ENCODE data around the gene IDH3B. TPM values are rescaled to one million over a fixed set of nuclear protein-coding genes. Genes with fewer than 3 reads are reported as not detected.
A peak's percentile ranks its signal among the peaks of the same experiment; 100 is the strongest.

The IDH3B gene
- total RNA-seq, 1 donor from 2014 or later, result 71.0 TPM

DNA sequence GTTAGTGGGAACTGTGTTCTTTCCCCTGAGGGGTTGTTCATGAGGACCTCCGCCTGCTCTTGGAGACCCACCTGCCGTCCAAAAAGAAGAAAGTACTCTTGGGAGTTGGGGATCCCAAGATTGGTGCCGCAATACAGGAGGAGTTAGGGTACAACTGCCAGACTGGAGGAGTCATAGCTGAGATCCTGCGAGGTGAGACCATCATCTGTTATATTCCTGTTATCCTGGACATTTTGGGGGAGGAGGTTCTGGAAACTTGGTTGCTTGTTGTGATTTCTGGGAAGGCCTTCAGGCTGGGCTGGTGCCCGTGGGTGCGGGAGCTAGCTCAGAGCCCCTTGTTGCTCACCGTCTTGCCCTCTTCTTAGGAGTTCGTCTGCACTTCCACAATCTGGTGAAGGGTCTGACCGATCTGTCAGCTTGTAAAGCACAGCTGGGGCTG is 9.6 kb downstream of the IDH3B start:
- intact Hi-C loops (cut with DNase I), result loop anchor here (10.0 kb wide), 1 partner anchor 120 kb away; the partner anchor contains the start of gene TMC2

DNA sequence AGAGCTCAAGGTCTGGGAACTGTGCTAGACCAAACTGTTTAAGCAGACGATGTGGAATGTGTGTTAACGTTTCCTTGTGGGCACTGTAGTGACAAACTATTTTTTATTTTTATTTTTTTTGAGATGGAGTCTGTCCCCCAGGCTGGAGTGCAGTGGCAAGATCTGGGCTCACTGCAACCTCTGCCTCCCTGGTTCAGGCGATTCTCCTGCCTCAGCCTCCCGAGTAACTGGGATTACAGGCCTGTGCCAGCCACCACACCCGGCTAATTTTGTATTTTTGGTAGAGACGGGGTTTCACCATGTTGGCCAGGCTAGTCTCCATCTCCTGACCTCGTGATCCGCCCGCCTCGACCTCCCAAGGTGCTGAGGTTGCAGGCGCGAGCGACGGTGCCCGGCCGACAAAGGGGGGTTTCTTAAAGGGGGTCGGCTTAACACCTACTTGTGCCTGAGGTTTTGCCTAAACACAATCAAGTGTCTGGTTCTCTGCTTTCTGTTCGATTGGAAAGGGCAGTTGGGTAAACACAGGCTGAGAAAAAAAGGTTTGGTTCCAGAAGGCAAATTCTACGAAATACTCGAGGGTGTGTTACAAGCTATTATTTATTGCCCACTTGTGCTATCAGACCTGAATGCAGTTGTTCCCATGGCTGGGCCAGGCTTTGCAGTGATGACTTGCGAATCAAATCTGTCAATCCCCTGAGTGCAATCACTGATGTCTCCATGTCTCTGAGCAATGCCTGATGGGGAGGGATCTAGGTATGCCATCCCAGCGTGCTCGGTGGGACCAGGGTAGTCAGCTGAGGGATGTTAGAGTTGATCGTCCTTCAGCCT is 10.2 kb downstream of the IDH3B start:
- Histone ChIP-seq H3K4me3 (peak overlapping the region; percentile 54 to 91), H3K9me3 (no peaks in the 10 kb centered on the region), H3K4me1 (peaks cover 28% of the 10 kb centered on the region), H3K36me3 (peaks cover 3 to 47% of the 10 kb centered on the region in 2 donors), H3K27ac (peak overlapping the region; percentile 89), H3K27me3 (no peaks in the 10 kb centered on the region)
- intact Hi-C loops (cut with DNase I), result loop anchor here (10.0 kb wide), 1 partner anchor 119 kb away; the partner anchor contains the start of gene TMC2
- TF ChIP-seq, protein P1, sequence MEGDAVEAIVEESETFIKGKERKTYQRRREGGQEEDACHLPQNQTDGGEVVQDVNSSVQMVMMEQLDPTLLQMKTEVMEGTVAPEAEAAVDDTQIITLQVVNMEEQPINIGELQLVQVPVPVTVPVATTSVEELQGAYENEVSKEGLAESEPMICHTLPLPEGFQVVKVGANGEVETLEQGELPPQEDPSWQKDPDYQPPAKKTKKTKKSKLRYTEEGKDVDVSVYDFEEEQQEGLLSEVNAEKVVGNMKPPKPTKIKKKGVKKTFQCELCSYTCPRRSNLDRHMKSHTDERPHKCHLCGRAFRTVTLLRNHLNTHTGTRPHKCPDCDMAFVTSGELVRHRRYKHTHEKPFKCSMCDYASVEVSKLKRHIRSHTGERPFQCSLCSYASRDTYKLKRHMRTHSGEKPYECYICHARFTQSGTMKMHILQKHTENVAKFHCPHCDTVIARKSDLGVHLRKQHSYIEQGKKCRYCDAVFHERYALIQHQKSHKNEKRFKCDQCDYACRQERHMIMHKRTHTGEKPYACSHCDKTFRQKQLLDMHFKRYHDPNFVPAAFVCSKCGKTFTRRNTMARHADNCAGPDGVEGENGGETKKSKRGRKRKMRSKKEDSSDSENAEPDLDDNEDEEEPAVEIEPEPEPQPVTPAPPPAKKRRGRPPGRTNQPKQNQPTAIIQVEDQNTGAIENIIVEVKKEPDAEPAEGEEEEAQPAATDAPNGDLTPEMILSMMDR (IDR thresholded peaks at IDR 0.05), result no peak
- TF ChIP-seq POLR2AphosphoS5 (IDR thresholded peaks at IDR 0.05; ENCODE audit: insufficient read depth in 1 of 2, low read depth in 1 of 2) (no peak), POLR2A (IDR thresholded peaks at IDR 0.05) (no peak)
- DNase-seq (ENCODE audit: extremely low spot score in 2 of 2), result no peak

More for the DNA sequence above, 9.6 kb downstream of the IDH3B start:
- Histone ChIP-seq H3K27ac (no peak overlapping the region), H3K36me3 (peaks cover 3 to 52% of the 10 kb centered on the region in 2 donors), H3K27me3 (no peaks in the 10 kb centered on the region), H3K4me1 (peaks cover 28% of the 10 kb centered on the region), H3K4me3 (no peak overlapping the region), H3K9me3 (no peaks in the 10 kb centered on the region)
- DNase-seq (ENCODE audit: extremely low spot score in 2 of 2), result no peak
- TF ChIP-seq POLR2A (IDR thresholded peaks at IDR 0.05) (no peak), POLR2AphosphoS5 (IDR thresholded peaks at IDR 0.05; ENCODE audit: insufficient read depth in 1 of 2, low read depth in 1 of 2) (no peak)
- TF ChIP-seq, protein P1 (IDR thresholded peaks at IDR 0.05), result no peak

DNA sequence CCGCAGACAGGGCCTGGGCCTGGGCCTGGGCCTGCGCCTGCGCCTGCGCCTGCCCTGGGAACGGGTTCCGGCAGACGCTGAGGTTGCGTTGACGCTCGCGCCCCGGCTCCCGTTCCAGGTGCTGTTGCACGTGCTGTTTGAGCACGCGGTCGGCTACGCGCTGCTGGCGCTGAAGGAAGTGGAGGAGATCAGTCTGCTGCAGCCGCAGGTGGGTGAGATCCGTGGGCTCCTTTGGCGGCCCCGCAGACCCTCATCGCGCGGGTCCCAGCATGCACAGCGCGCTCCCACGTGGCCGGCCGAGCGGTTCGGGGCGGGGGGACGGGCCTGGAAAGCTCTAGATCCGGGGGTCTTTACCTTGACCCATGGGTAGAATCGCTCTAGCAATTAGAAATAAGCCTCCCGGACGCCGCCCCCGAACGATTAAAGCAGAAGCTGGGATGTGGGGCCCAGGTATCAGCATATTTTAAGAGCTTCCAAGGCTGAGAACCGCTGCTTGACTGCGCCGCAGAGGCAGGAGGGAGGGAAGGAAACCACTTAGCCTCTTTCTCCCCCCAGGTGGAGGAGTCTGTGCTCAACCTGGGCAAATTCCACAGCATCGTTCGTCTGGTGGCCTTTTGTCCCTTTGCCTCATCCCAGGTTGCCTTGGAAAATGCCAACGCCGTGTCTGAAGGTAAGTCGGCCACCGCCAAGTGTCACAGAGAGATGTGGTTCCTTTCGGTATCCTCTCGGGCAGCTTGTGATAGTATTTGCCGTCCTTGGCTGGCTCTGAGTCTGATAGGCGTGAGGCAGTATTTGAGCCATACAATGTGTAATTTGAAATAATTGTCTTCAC is 11.1 kb downstream of the IDH3B start:
- Histone ChIP-seq H3K9me3 (no peaks in the 10 kb centered on the region), H3K4me3 (peak overlapping the region; percentile 54 to 91), H3K4me1 (peaks cover 28% of the 10 kb centered on the region), H3K27me3 (no peaks in the 10 kb centered on the region), H3K27ac (peak overlapping the region; percentile 89), H3K36me3 (peaks cover 3 to 39% of the 10 kb centered on the region in 2 donors)
- intact Hi-C loops (cut with DNase I), result loop anchor here (10.0 kb wide), 1 partner anchor 118 kb away; the partner anchor contains the start of gene TMC2
- TF ChIP-seq, protein P1 (IDR thresholded peaks at IDR 0.05), result no peak
- no peak for TF ChIP-seq POLR2A (IDR thresholded peaks at IDR 0.05)
- peak in 1 of 2 donors; percentile 27 for TF ChIP-seq POLR2AphosphoS5 (IDR thresholded peaks at IDR 0.05; ENCODE audit: insufficient read depth in 1 of 2, low read depth in 1 of 2)
- no peak for DNase-seq (ENCODE audit: extremely low spot score in 2 of 2)

DNA sequence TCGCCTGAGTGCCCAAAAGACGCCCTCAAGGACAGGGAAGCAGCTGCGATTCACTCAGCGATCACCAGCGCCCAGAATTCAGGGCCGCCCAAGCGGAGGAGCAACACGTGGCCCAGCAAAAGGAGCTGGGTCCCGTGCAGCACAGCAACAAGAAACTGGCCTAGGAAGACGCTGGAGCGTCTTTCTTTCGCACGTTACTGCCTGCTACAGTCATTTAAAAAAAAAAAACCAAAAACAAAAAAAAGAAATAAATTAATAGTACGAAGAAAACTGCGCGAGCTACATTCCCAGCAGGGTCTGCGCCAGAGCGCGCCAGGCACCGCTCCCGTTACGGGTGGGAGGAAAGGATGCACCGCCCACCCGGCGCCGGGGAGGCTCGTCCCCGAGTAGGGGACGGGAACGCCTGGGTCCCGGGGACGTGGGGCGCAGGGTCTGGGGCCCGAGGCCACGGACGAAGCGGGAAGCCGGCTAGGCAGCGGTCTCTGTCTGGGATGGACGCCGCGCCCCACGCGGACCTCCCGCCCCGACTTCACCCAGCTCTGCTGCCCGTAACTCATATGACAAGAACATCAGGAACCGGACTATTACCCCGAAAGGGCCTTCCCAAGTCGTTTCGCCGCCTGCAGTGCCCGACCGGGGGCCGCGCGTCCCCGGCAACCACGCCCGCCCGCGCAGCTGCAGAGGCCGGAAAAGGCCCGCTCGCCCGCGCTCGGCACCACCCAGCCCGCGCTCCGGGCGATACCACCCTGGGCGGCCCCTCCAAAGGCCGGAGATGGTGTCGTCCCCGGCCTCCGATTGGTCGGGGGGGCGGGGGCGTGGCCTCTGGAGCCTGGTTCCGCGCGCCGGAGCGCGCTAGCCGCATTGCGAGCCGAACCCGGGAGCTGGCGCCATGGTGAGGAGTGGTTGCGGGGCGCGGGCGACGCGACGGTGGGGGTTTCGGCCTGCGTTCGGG is 12.0 kb downstream of the IDH3B start, which contains the start of gene NOP56:
NOP56 (plus strand) TSS at position 861 of the 952 bp plus-strand sequence; CDS start at position 890, 29 bp downstream.
- Histone ChIP-seq H3K4me3 (peak within 1 kb of the TSS; percentile 54 to 91), H3K27ac (peak within 1 kb of the TSS; percentile 89), H3K4me1 (peaks cover 28% of the 10 kb centered on the region), H3K36me3 (peaks cover 3 to 30% of the 10 kb centered on the region in 2 donors), H3K9me3 (no peaks in the 10 kb centered on the region), H3K27me3 (no peaks in the 10 kb centered on the region)
- DNase-seq (ENCODE audit: extremely low spot score in 2 of 2), result peak in 1 of 2 donors; percentile 93
- TF ChIP-seq POLR2AphosphoS5 (IDR thresholded peaks at IDR 0.05; ENCODE audit: insufficient read depth in 1 of 2, low read depth in 1 of 2), result peak; percentile 14 to 72
- TF ChIP-seq, protein P1 (IDR thresholded peaks at IDR 0.05), result no peak
- no peak for TF ChIP-seq POLR2A (IDR thresholded peaks at IDR 0.05)
- intact Hi-C loops (cut with DNase I), result loop anchor here (10.0 kb wide), 1 partner anchor 117 kb away; the partner anchor contains the start of gene TMC2
